T-helper 9 cell (primary cell): ENCODE measurements around the gene CPEB4.

Experiments used
- DNase-seq: peaks from one replicate; pipeline ENCODE4 v3.0.0-alpha.2; 2020

The CPEB4 gene

GRCh38 chr5:173988554-173989431, 100.6 kb downstream of the CPEB4 start, which contains the start of gene C5orf47:
Gene C5orf47 (plus strand): TSS chr5:173989170. CDS start chr5:173989264, 94 bp downstream.
- DNase-seq: no peak

GRCh38 chr5:173989432-173990082, 101.4 kb downstream of the CPEB4 start:
- DNase-seq: no peak

- DNase-seq: no peak
Measured at GRCh38 chr5:173997331-173997730, 109.2 kb downstream of the CPEB4 start.

DNA sequence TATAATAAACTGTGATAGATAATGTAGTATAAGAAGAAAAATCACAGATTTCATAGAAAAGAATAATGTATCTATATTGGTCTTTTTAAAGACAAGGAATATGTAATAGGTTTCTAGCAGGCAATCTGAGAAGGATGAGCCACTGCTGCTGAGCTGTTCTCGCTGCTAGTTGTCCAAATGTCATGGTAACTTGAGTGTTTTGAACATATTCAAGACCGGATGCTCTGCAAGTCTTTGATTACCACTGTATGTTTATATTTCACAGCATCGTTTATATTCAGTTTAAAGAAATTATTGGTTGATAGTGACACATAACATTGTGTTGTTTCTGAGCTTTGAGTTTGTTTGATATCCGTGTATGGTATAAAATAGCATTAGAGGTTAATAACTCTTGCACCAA, 110.4 kb downstream of the CPEB4 start:
- DNase-seq: no peak

- DNase-seq: no peak
Measured at GRCh38 chr5:174000076-174000475, 111.9 kb downstream of the CPEB4 start.

GRCh38 chr5:174003795-174004194, 115.6 kb downstream of the CPEB4 start:
- DNase-seq: no peak

- no peak for DNase-seq
Measured at GRCh38 chr5:174008922-174009321, 120.8 kb downstream of the CPEB4 start.

- no peak for DNase-seq
Measured at GRCh38 chr5:174010365-174010764, 122.2 kb downstream of the CPEB4 start.

DNA sequence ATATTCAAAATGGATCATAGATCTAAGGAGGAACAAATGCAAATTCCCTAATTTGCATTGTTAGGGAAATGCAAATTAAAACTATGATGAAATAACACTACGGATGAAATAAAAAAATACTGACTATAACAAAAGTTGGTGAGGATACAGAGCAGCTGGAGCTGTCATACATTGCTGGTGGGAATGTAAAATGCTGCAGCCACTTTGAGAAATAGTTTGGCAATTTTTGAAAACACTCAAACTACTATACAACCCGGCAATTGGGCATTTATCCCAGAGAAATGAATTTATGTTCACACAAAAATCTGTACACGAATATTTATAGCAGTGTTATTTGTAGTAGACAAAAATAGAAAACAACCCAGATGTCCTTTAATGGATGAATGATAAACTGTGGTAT, 123.3 kb downstream of the CPEB4 start:
- no peak for DNase-seq
